ENCODE data around the gene ZCCHC14. TPM values are rescaled to one million over a fixed set of nuclear protein-coding genes. Genes with fewer than 3 reads are reported as not detected.

Gene ZCCHC14
- total RNA-seq, 2 experiments from 2014 or later, result 4.7 to 5.2 TPM

GRCh38 chr16:87361916-87362619, 130.8 kb downstream of the ZCCHC14 start:
- ChIA-PET CTCF (no interaction called here), POLR2A (no interaction called here)

GRCh38 chr16:87360862-87361610, 131.8 kb downstream of the ZCCHC14 start:
- ChIA-PET CTCF (interaction anchor here (0.7 kb wide), 1 partner anchor 11 kb away, joined by 4 read pairs; no protein-coding TSS in a partner anchor), POLR2A (no interaction called here)

- CTCF ChIA-PET, result no interaction called here
- POLR2A ChIA-PET, result no interaction called here
Measured at GRCh38 chr16:87359121-87359520, 133.7 kb downstream of the ZCCHC14 start.

GRCh38 chr16:87358696-87359095, 134.1 kb downstream of the ZCCHC14 start:
- ChIA-PET POLR2A (no interaction called here), CTCF (no interaction called here)

DNA sequence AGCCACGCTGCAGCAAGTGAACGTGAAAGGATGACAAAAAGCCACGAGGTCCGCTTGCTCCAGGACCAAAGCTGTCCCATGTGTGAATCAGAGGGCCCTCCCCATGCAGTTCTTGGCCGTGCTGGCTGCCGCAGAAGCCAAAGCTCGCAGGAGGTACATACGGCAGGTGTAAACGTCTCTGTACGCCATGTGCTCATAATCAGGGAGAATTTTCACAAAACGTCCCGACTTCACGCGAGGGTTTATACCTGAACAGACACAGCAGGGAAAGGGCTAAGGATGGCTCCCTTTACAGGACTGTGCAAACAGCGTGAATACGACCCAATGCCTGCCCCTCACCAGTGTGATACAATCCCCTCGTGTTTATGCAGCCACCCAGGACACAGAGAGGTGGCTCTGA, 134.6 kb downstream of the ZCCHC14 start:
- ChIA-PET POLR2A (no interaction called here), CTCF (interaction anchor here (1.3 kb wide), 1 partner anchor 18 kb away, joined by 3 read pairs; no protein-coding TSS in a partner anchor)

DNA sequence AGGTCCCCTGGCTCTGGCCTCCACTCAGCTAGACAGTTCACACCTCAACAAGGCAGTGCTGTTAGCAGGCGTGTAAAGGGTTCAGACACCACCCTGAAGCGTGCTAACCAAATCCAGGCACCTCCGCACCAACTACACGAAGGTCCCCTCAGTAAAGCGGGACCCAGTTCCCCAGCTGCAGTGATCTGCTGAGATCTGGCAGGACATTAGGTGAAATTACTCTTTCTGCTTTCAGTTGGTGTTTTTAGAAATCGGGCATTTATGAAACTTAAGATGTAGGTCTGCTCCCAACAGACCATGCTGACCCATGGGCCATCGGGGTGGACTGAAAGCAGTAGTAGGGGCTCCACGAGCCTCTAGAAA, 136.4 kb downstream of the ZCCHC14 start:
- CTCF ChIA-PET, result no interaction called here
- POLR2A ChIA-PET, result interaction anchor here (0.7 kb wide), 1 partner anchor 356 kb away, joined by 5 read pairs; no protein-coding TSS in a partner anchor

Other genes with a start within 250 kb of the ZCCHC14 start
- gene C16orf95, start 175.6 kb downstream of the ZCCHC14 start, total RNA-seq, result 10 to 100 TPM; 10.3 to 11.1 TPM
- 10 to 100 TPM; 38.5 to 40.3 TPM for gene FBXO31, start 109.2 kb downstream of the ZCCHC14 start, total RNA-seq
- 10 to 100 TPM; 49.9 to 50.3 TPM for gene MAP1LC3B, start 100.7 kb downstream of the ZCCHC14 start, total RNA-seq
- gene JPH3, start 109.5 kb upstream of the ZCCHC14 start, total RNA-seq, result not detected

All from activated CD8-positive, alpha-beta memory T cell treated with anti-CD3 and anti-CD28 coated beads for 36 hours (primary cell).